ENCODE measurements around the gene ITSN1.

Gene ITSN1

DNA sequence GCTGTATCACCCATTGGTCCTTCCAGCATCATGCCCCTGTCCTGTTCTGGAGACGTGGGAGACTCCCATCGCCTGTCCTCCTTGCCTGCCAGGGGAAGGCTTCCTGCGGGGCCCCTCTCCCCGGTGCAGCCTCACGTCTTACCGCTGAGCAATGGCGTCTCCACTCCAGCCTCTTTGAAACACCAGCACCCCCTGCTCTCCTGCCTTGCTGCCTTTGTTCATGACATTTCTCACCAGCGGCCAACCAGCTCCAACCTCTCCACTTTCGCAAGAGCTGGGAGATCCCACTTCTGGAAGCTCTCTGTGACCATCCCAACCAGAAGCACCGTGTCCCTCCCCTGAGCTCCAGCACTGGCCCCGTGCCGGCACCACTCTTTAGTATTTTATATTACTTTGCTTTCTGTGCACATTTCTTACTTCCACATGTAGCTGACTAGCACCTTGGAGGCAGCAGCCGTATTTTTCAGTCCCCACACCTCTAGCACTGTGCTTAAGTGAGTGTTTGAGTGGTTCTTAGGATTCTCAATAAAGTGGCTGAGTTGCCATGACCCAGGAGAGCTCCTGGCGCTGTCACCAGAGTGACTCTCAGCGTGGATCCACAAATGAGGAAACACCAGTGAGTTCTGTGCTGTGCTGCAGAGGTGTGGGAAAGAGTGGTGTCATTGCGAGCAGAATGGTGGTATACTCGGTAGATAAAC is 189.8 kb downstream of the ITSN1 start:
- TF ChIP-seq, protein P1, sequence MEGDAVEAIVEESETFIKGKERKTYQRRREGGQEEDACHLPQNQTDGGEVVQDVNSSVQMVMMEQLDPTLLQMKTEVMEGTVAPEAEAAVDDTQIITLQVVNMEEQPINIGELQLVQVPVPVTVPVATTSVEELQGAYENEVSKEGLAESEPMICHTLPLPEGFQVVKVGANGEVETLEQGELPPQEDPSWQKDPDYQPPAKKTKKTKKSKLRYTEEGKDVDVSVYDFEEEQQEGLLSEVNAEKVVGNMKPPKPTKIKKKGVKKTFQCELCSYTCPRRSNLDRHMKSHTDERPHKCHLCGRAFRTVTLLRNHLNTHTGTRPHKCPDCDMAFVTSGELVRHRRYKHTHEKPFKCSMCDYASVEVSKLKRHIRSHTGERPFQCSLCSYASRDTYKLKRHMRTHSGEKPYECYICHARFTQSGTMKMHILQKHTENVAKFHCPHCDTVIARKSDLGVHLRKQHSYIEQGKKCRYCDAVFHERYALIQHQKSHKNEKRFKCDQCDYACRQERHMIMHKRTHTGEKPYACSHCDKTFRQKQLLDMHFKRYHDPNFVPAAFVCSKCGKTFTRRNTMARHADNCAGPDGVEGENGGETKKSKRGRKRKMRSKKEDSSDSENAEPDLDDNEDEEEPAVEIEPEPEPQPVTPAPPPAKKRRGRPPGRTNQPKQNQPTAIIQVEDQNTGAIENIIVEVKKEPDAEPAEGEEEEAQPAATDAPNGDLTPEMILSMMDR (IDR thresholded peaks at IDR 0.05; ENCODE audit: low read depth, low read length), result no peak
- Histone ChIP-seq H3K36me3 (no peaks in the 10 kb centered on the region; the same call in none of the 2 replicates), H3K27me3 (no peaks in the 10 kb centered on the region)

DNA sequence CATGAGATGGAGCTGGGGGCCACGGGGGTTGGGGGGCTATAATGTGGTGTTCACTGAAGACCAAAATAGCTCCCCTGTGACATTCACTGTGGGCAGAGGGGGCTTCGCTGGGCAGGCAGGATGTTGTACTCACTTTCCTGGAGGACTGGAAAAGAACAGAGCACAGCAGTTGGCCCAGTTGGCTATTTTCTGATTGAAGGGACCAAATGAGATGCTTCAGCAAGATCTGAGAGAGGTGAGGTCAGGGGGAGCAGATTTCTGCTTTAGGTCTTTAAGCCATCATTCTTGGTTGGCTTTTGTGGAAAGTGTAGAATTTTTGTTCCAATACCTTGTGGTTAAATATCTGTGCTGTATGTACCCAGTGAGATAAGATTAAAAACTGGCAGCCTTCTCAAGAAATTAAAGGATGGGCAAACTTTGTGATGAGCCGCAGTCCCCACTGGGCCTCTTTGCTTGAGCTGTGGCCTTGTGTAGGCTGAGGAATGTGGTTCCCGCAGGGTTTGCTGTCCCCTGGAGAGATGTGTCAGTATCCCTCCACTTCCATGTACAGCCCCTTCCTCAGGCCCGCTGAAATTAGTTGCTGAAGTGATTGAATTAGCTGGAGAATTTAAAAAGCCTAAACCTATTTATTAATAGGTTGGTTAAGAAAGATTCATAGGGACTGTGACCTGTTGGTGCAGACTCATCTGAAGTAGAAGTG is 192.7 kb downstream of the ITSN1 start:
- no peak for DNase-seq
- H3K27me3 ChIP-seq, result no peaks in the 10 kb centered on the region
- H3K4me3 ChIP-seq (ENCODE audit: low read depth, low read length), result no peak overlapping the region
- TF ChIP-seq, protein P1 (IDR thresholded peaks at IDR 0.05; ENCODE audit: low read depth, low read length), result no peak
- no peaks in the 10 kb centered on the region for H3K36me3 ChIP-seq
- H3K9me3 ChIP-seq, result no peaks in the 10 kb centered on the region
- H3K4me1 ChIP-seq, result no peaks in the 10 kb centered on the region

More for the DNA sequence above, 189.8 kb downstream of the ITSN1 start:
- H3K4me3 ChIP-seq (ENCODE audit: low read depth, low read length), result no peak overlapping the region
- H3K9me3 ChIP-seq, result no peaks in the 10 kb centered on the region; the same call in 1 of the 2 replicates
- H3K4me1 ChIP-seq, result no peaks in the 10 kb centered on the region
- no peak for DNase-seq

DNA sequence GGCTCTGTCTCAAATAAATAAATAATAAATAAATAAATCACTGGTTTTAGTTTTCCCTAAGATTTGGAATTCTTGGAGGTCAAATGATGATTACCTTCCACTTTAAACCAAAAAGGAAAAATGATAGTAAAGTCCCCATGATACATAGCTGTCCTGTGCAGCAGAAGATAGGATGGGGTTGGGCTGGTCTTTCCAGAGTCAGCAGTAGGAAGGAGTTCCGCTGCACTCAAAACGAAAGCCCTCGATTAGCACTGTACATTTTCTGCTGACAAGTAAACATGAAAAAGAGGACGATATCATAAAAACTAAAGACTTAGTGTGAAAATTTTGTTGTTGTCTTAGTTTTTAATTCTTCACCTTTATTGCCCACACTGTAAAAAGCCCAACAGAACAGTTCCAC is 193.6 kb downstream of the ITSN1 start:
- Histone ChIP-seq H3K4me1 (no peaks in the 10 kb centered on the region), H3K36me3 (no peaks in the 10 kb centered on the region), H3K4me3 (ENCODE audit: low read depth, low read length) (no peak overlapping the region), H3K9me3 (no peaks in the 10 kb centered on the region), H3K27me3 (no peaks in the 10 kb centered on the region)
- no peak for DNase-seq
- TF ChIP-seq, protein P1 (IDR thresholded peaks at IDR 0.05; ENCODE audit: low read depth, low read length), result no peak

DNA sequence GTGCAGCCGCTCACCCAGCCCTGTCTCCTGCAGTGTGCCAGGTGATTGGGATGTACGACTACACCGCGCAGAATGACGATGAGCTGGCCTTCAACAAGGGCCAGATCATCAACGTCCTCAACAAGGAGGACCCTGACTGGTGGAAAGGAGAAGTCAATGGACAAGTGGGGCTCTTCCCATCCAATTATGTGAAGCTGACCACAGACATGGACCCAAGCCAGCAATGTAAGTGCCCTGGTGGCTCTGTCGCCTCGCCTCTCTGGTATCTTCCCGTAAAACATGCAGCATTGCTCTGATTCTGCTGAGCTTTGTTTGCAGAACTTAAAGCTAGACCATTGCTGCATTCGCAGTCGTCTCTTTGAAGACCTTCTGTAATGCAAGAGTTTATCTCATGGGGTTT is 194.1 kb downstream of the ITSN1 start:
- no peaks in the 10 kb centered on the region for H3K27me3 ChIP-seq
- no peaks in the 10 kb centered on the region for H3K4me1 ChIP-seq
- no peak overlapping the region for H3K4me3 ChIP-seq (ENCODE audit: low read depth, low read length)
- TF ChIP-seq, protein P1 (IDR thresholded peaks at IDR 0.05; ENCODE audit: low read depth, low read length), result no peak
- no peak for DNase-seq
- no peaks in the 10 kb centered on the region for H3K36me3 ChIP-seq
- H3K9me3 ChIP-seq, result no peaks in the 10 kb centered on the region

DNA sequence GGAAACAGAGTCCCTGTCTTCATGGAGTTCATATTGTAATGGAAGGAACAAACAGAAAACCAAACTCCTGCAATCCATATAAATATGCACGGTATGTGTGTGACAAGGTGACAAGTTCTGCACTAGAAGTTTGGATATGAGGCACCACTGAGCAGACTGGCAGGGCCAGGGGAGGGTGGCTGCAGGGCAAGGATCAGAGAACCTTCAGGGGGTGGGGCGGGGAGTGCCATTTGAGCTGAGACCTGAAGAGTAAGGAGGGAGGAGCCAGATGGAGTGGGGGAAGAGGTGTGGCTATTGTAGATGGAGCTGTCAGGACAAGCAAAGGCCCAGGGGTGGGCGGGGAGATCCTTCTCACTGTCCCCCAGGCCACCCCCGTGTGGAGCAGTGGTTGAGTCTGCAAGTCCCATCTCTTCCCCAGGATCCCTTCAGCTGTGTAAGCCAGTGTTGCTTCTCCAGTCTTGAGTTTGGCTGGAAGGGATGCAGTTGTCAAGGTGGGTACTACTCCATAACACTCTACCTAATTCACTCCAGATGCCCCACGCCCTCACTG is 196.9 kb downstream of the ITSN1 start:
- no peak overlapping the region for H3K4me3 ChIP-seq (ENCODE audit: low read depth, low read length)
- H3K9me3 ChIP-seq, result no peaks in the 10 kb centered on the region
- no peak for DNase-seq
- TF ChIP-seq, protein P1 (IDR thresholded peaks at IDR 0.05; ENCODE audit: low read depth, low read length), result no peak
- no peaks in the 10 kb centered on the region for H3K27me3 ChIP-seq
- H3K4me1 ChIP-seq, result no peaks in the 10 kb centered on the region
- H3K36me3 ChIP-seq, result no peaks in the 10 kb centered on the region

DNA sequence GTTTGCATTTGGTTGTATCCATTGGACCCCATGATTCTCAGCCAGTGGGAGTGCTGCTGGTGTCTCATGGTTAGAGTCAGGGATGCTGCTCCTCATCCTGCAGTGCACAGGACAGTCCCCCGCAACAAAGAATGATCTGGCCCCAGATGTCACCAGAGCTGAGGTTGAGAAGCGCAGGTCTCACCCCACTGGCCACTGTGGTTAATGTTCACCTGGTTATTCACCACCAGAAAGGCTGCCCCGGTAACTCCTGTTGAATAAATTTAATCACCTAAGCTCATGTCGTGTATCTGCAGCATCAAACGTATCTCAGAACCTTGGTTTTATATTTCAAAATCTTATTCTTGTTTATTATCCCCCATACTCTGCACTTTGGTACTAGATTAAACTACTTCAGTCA is 197.5 kb downstream of the ITSN1 start:
- Histone ChIP-seq H3K27me3 (no peaks in the 10 kb centered on the region), H3K9me3 (no peaks in the 10 kb centered on the region), H3K4me1 (no peaks in the 10 kb centered on the region), H3K4me3 (ENCODE audit: low read depth, low read length) (no peak overlapping the region), H3K36me3 (no peaks in the 10 kb centered on the region)
- no peak for DNase-seq
- TF ChIP-seq, protein P1 (IDR thresholded peaks at IDR 0.05; ENCODE audit: low read depth, low read length), result no peak
